K562 (cell line): ENCODE data around the gene IRF1. TPM values are rescaled to one million over a fixed set of nuclear protein-coding genes. Genes with fewer than 3 reads are reported as not detected.
A peak's percentile ranks its signal among the peaks of the same experiment; 100 is the strongest.

ENCODE experiments used
- BRF1 ChIP-seq: IDR thresholded peaks from 3 replicates; pipeline ENCODE4 v1.6.1; 2011; ENCODE audit warnings: borderline replicate concordance, mild to moderate bottlenecking; ENCODE audit not compliant: insufficient read length; ENCODE audit errors: extremely low read depth
- CREB1 ChIP-seq, 2 experiments: sonication (generic) in 1 of 2; formaldehyde crosslinking in 1 of 2; IDR thresholded peaks; 2 replicates each; pipeline versions ENCODE4 v1.6.1 to v1.8.0; 2012 to 2022; ENCODE audit warnings: inconsistent platforms in 1 of 2, mild to moderate bottlenecking in 1 of 2, missing genetic modification reagents in 1 of 2, moderate library complexity in 1 of 2
- DMBX1 ChIP-seq: fragments of 250-450 bp; sonication (Bioruptor Pico); IDR thresholded peaks from 2 replicates; pipeline ENCODE4 v1.8.0; 2022; ENCODE audit warnings: inconsistent platforms, mild to moderate bottlenecking, moderate library complexity, borderline replicate concordance
- HNRNPH1 ChIP-seq: fragments of 200-400 bp; formaldehyde crosslinking; optimal IDR thresholded peaks from 2 replicates; pipeline ENCODE3; 2017; ENCODE audit warnings: low read depth, mild to moderate bottlenecking, low read length, moderate library complexity
- NFIC ChIP-seq: fragments of 450-650 bp; IDR thresholded peaks from 2 replicates; pipeline ENCODE4 v1.6.1; 2017; ENCODE audit warnings: mild to moderate bottlenecking, inconsistent platforms
- PKNOX1 ChIP-seq: fragments of 450-650 bp; IDR thresholded peaks from 2 replicates; pipeline ENCODE4 v1.6.1; 2016
- POLR2H ChIP-seq: IDR thresholded peaks from 2 replicates; pipeline ENCODE4 v1.6.1; 2016; ENCODE audit warnings: missing genetic modification characterization, low read depth, mild to moderate bottlenecking, control low read depth, missing compliant biosample characterization, moderate library complexity
- PRDM10 ChIP-seq: fragments of 450-650 bp; IDR thresholded peaks from 2 replicates; pipeline ENCODE4 v1.6.1; 2018; ENCODE audit not compliant: partially characterized antibody
- RBBP5 ChIP-seq: fragments of 200-600 bp; sonication (generic); IDR thresholded peaks from 2 replicates; pipeline ENCODE4 v1.6.1; 2012; ENCODE audit warnings: borderline replicate concordance, mild to moderate bottlenecking, low read length, control low read depth, inconsistent platforms; ENCODE audit not compliant: insufficient read depth, poor library complexity, severe bottlenecking
- SRSF7 ChIP-seq: fragments of 200-400 bp; formaldehyde crosslinking; optimal IDR thresholded peaks from 2 replicates; pipeline ENCODE3; 2017; ENCODE audit warnings: mild to moderate bottlenecking, low read depth, low read length
- SRSF9 ChIP-seq: fragments of 200-400 bp; formaldehyde crosslinking; IDR thresholded peaks from 2 replicates; pipeline ENCODE4 v1.6.1; 2017; ENCODE audit warnings: low read depth, low read length, borderline replicate concordance
- TARDBP ChIP-seq: fragments of 450-650 bp; IDR thresholded peaks from 2 replicates; pipeline ENCODE4 v1.6.1; 2016
- YY1 ChIP-seq, 3 experiments: IDR thresholded peaks; 2 replicates each; pipeline ENCODE4 v1.6.1; 2011; ENCODE audit warnings: low read length in 2 of 3, mild to moderate bottlenecking in 2 of 3, moderate library complexity in 2 of 3, borderline replicate concordance in 1 of 3, control low read depth in 1 of 3, low read depth in 1 of 3; ENCODE audit not compliant: insufficient read depth in 3 of 3, insufficient replicate concordance in 2 of 3, control insufficient read depth in 1 of 3, insufficient read length in 1 of 3; ENCODE audit errors: extremely low read depth in 1 of 3
- ZBTB17 ChIP-seq: fragments of 450-650 bp; formaldehyde crosslinking; IDR thresholded peaks from 2 replicates; pipeline ENCODE4 v1.4.0; 2020; ENCODE audit warnings: mild to moderate bottlenecking
- ZBTB26 ChIP-seq: fragments of 450-650 bp; formaldehyde crosslinking; IDR thresholded peaks from 2 replicates; pipeline ENCODE4 v1.4.0; 2022; ENCODE audit warnings: missing genetic modification characterization
- ZNF12 ChIP-seq: sonication (generic); formaldehyde crosslinking; IDR thresholded peaks from 2 replicates; pipeline ENCODE4 v1.4.0; 2020; ENCODE audit warnings: mild to moderate bottlenecking, missing genetic modification reagents
- ZNF23 ChIP-seq: fragments of 250-450 bp; sonication (Bioruptor Pico); IDR thresholded peaks from 2 replicates; pipeline ENCODE4 v1.4.0; 2020; ENCODE audit warnings: mild to moderate bottlenecking
- ZNF263 ChIP-seq: sonication (generic); formaldehyde crosslinking; IDR thresholded peaks from 2 replicates; pipeline ENCODE4 v1.8.0; 2022; ENCODE audit warnings: mild to moderate bottlenecking, missing genetic modification reagents, borderline replicate concordance
- ZNF282 ChIP-seq: sonication (generic); formaldehyde crosslinking; IDR thresholded peaks from 2 replicates; pipeline ENCODE4 v1.8.1; 2023; ENCODE audit warnings: missing genetic modification reagents
- polyA plus RNA-seq, 8 experiments: library from polyadenylated mRNA; depleted of rRNA in 4 of 8; stranded (reverse) in 5 of 8; unstranded in 3 of 8; fragments of >200 nt; fragmentation: Nextera tagmentation in 2 of 8; fragmentation: Illumina TruSeq in 1 of 8; extraction: Ambion mirVana in 2 of 8; extraction: Trizol in 1 of 8; gene quantifications; 2 replicates each; pipeline versions ENCODE4 v1.2.1 to v1.2.3, GENCODE V29; 2011 to 2014; ENCODE audit warnings: inconsistent platforms in 1 of 8, missing spikeins in 1 of 8
- total RNA-seq, 7 experiments: library from RNA; depleted of rRNA in 6 of 7; stranded (reverse); fragments of >200 nt in 6 of 7; fragmentation: Illumina TruSeq in 2 of 7; extraction: Trizol in 2 of 7; gene quantifications; 2 replicates each; pipeline versions ENCODE4 v1.2.1 to v1.2.3, GENCODE V29; 2011 to 2021; ENCODE audit warnings: low replicate concordance in 1 of 7
- TF ChIP-seq, protein P1 (sequence below): IDR thresholded peaks from 2 replicates; pipeline ENCODE4 v1.6.1; 2016; ENCODE audit warnings: missing genetic modification characterization, missing compliant biosample characterization

The IRF1 gene
- total and polyA plus RNA-seq, 9 of the 15 experiments (the other 6 are each of a cell fraction or from before 2014, with no cell fraction given): 1.1 to 12.3 (median 5.9) TPM

DNA sequence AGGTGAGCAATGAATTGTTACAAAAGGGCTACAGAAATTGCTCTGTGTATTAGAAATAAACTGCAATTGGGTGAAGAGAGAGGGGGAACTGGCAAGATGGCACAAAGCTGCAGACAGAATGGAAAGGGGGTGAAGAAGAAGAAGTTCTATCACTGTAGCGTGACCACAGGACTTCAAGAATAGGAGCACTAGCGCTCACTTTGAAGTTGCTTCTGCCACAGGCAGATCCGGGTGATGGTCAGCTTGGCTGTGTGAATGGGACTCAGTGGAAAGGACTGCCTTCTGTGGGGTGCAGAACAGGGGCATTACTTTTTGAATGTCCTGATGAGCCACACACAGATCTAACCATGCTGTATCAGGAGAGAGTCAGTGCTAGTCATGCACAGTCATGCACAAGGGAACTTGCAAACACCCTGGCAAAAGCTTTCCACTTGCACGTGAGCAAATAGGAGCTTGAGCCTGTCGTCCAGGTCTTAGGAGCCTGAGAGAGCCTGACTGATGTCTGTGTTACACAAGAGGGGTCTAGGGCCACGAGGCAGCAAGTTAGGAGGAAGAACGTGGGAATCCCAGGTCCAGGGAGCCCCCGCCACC lies 36.5 kb upstream of the IRF1 start (continued):
- TF ChIP-seq, protein P1, sequence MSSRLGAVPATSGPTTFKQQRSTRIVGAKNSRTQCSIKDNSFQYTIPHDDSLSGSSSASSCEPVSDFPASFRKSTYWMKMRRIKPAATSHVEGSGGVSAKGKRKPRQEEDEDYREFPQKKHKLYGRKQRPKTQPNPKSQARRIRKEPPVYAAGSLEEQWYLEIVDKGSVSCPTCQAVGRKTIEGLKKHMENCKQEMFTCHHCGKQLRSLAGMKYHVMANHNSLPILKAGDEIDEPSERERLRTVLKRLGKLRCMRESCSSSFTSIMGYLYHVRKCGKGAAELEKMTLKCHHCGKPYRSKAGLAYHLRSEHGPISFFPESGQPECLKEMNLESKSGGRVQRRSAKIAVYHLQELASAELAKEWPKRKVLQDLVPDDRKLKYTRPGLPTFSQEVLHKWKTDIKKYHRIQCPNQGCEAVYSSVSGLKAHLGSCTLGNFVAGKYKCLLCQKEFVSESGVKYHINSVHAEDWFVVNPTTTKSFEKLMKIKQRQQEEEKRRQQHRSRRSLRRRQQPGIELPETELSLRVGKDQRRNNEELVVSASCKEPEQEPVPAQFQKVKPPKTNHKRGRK (tag): no peak
- TF ChIP-seq PKNOX1: no peak
- TF ChIP-seq ZNF263: no peak
- no peak for TF ChIP-seq CREB1 (IDR thresholded peaks at IDR 0.05)
- TF ChIP-seq CREB1 (CRISPR knock-in tag; IDR thresholded peaks at IDR 0.05): peak; percentile 3; the same call in 1 of the 2 replicates
- TF ChIP-seq YY1 (IDR thresholded peaks at IDR 0.05; ENCODE audit: borderline replicate concordance in 1 of 3, control insufficient read depth in 1 of 3, extremely low read depth in 1 of 3, insufficient read depth in 3 of 3, insufficient read length in 1 of 3, insufficient replicate concordance in 2 of 3, low read depth in 1 of 3, low read length in 2 of 3): no peak
- TF ChIP-seq HNRNPH1: no peak
- no peak for TF ChIP-seq SRSF7
- TF ChIP-seq NFIC: no peak
- 0 out of 2 replicates have a peak, but pooled peaks have one; percentile 32 for TF ChIP-seq ZNF12 (CRISPR knock-in tag)
- TF ChIP-seq SRSF9: no peak
- no peak for TF ChIP-seq ZBTB26 (CRISPR knock-in tag)
- TF ChIP-seq TARDBP: no peak
- no peak for TF ChIP-seq PRDM10
- no peak for TF ChIP-seq ZNF282 (CRISPR knock-in tag)
- TF ChIP-seq BRF1: no peak
- TF ChIP-seq DMBX1 (CRISPR knock-in tag): no peak
- TF ChIP-seq POLR2H (tag): no peak
- TF ChIP-seq ZNF23: no peak
- TF ChIP-seq RBBP5: no peak
- TF ChIP-seq ZBTB17 (CRISPR knock-in tag): peak; percentile 59; the same call in 1 of the 2 replicates
